HG03108 (cell line): Measurements from ENCODE around the gene SPAG9.
"Not testable (repeated sequence)": the region's sequence is repeated elsewhere in the genome, so short reads cannot be mapped to it uniquely, and the experiment has no call there.

Source experiments
- ATAC-seq: cut with Tn5 transposase; IDR thresholded peaks from one replicate; pipeline ENCODE4 v1.9.1; 2021; ENCODE audit warnings: moderate library complexity; ENCODE audit not compliant: unreplicated experiment

The SPAG9 gene

GRCh38 chr17:50941676-50942048 lies 179.0 kb downstream of the SPAG9 start:
- not testable (repeated sequence) for ATAC-seq

GRCh38 chr17:50939795-50940684 lies 180.6 kb downstream of the SPAG9 start:
- no peak for ATAC-seq

- ATAC-seq: no peak
Observed at GRCh38 chr17:50939542-50939794, 181.2 kb downstream of the SPAG9 start.

GRCh38 chr17:50938821-50939541 lies 181.7 kb downstream of the SPAG9 start:
- no peak for ATAC-seq

GRCh38 chr17:50935996-50936266 lies 184.7 kb downstream of the SPAG9 start:
- ATAC-seq: no peak

- ATAC-seq: no peak
Observed at GRCh38 chr17:50935221-50935995, 185.3 kb downstream of the SPAG9 start.

GRCh38 chr17:50934672-50935220 lies 185.9 kb downstream of the SPAG9 start:
- no peak for ATAC-seq

- no peak for ATAC-seq
Observed at GRCh38 chr17:50934161-50934560, 186.5 kb downstream of the SPAG9 start.

- peak; percentile 43 for ATAC-seq
Observed at GRCh38 chr17:50931144-50931908, 189.3 kb downstream of the SPAG9 start.

- no peak for ATAC-seq
Observed at GRCh38 chr17:50928646-50929045, 192.0 kb downstream of the SPAG9 start.

- no peak for ATAC-seq
Observed at GRCh38 chr17:50927287-50927686, 193.4 kb downstream of the SPAG9 start.

GRCh38 chr17:50926523-50926922 lies 194.1 kb downstream of the SPAG9 start:
- no peak for ATAC-seq

- no peak for ATAC-seq
Observed at GRCh38 chr17:50925296-50925891, 195.3 kb downstream of the SPAG9 start.

- ATAC-seq: no peak
Observed at GRCh38 chr17:50924800-50925199, 195.9 kb downstream of the SPAG9 start.

GRCh38 chr17:50924300-50924699 lies 196.4 kb downstream of the SPAG9 start:
- no peak for ATAC-seq

GRCh38 chr17:50923611-50924010 lies 197.1 kb downstream of the SPAG9 start:
- ATAC-seq: no peak

- no peak for ATAC-seq
Observed at GRCh38 chr17:50922721-50923405, 197.8 kb downstream of the SPAG9 start.

- no peak for ATAC-seq
Observed at GRCh38 chr17:50922107-50922506, 198.6 kb downstream of the SPAG9 start.

GRCh38 chr17:50920891-50921586 lies 199.6 kb downstream of the SPAG9 start:
- no peak for ATAC-seq
